ENCODE data around the gene ARHGEF17.

GRCh38 chr11:73281201-73281741 lies 26.8 kb upstream of the ARHGEF17 start:
- TF ChIP-seq CTCF (IDR thresholded peaks at IDR 0.05) (no peak), POLR2A (IDR thresholded peaks at IDR 0.05) (no peak)

Data from right lobe of liver (tissue), 4 donors.